HEK293T (cell line): Measurements from ENCODE around the gene ASB18.

ENCODE experiments used
- CTCF ChIA-PET: fragments of 350-600 bp; formaldehyde crosslinking; extraction: SDS; loops from one replicate; lab custom pipeline; 2021; ENCODE audit warnings: antibody characterized with exemption, inconsistent platforms; lab: Yijun Ruan, JAX
- POLR2A ChIA-PET: fragments of 350-600 bp; formaldehyde crosslinking; extraction: SDS; loops from one replicate; lab custom pipeline; 2020; ENCODE audit warnings: antibody characterized with exemption, inconsistent platforms; lab: Yijun Ruan, JAX
- DNase-seq: peaks from one replicate; pipeline ENCODE4 v3.0.0; 2012; ENCODE audit warnings: mixed read lengths; ENCODE audit errors: extremely low spot score
- ARNT ChIP-seq: fragments of 450-650 bp; IDR thresholded peaks from 2 replicates; pipeline ENCODE4 v1.6.1; 2017; ENCODE audit warnings: mild to moderate bottlenecking
- BHLHE40 ChIP-seq: fragments of 450-650 bp; IDR thresholded peaks from 2 replicates; pipeline ENCODE4 v1.6.1; 2016; ENCODE audit warnings: mild to moderate bottlenecking, moderate library complexity, borderline replicate concordance
- CTBP1 ChIP-seq: fragments of 450-650 bp; IDR thresholded peaks from 2 replicates; pipeline ENCODE4 v1.6.1; 2016; ENCODE audit warnings: borderline replicate concordance
- ELF4 ChIP-seq: fragments of 450-650 bp; IDR thresholded peaks from 2 replicates; pipeline ENCODE4 v1.6.1; 2017; ENCODE audit warnings: antibody characterized with exemption
- FOXA1 ChIP-seq: fragments of 450-650 bp; IDR thresholded peaks from 2 replicates; pipeline ENCODE4 v1.6.1; 2016; ENCODE audit warnings: mild to moderate bottlenecking
- FOXK2 ChIP-seq: fragments of 450-650 bp; IDR thresholded peaks from 2 replicates; pipeline ENCODE4 v1.6.1; 2016; ENCODE audit warnings: mild to moderate bottlenecking
- FOXM1 ChIP-seq: fragments of 450-650 bp; IDR thresholded peaks from 2 replicates; pipeline ENCODE4 v1.6.1; 2017; ENCODE audit warnings: mild to moderate bottlenecking, borderline replicate concordance
- HDGF ChIP-seq: fragments of 450-650 bp; IDR thresholded peaks from 2 replicates; pipeline ENCODE4 v1.6.1; 2017; ENCODE audit warnings: antibody characterized with exemption, borderline replicate concordance
- L3MBTL2 ChIP-seq: fragments of 450-650 bp; conservative IDR thresholded peaks from 2 replicates; pipeline ENCODE4 v1.6.1; 2016; ENCODE audit warnings: mild to moderate bottlenecking
- LEF1 ChIP-seq: fragments of 450-650 bp; IDR thresholded peaks from 2 replicates; pipeline ENCODE4 v1.6.1; 2017; ENCODE audit warnings: mild to moderate bottlenecking, borderline replicate concordance
- NFRKB ChIP-seq: fragments of 450-650 bp; IDR thresholded peaks from 2 replicates; pipeline ENCODE4 v1.6.1; 2016; ENCODE audit warnings: mild to moderate bottlenecking, moderate library complexity
- SP1 ChIP-seq: fragments of 450-650 bp; IDR thresholded peaks from 2 replicates; pipeline ENCODE4 v1.6.1; 2017
- SUZ12 ChIP-seq: fragments of 450-650 bp; IDR thresholded peaks from 2 replicates; pipeline ENCODE4 v1.6.1; 2016; ENCODE audit warnings: mild to moderate bottlenecking
- TARDBP ChIP-seq: fragments of 450-650 bp; IDR thresholded peaks from 2 replicates; pipeline ENCODE4 v1.6.1; 2016
- ZNF384 ChIP-seq: fragments of 450-650 bp; IDR thresholded peaks from 2 replicates; pipeline ENCODE4 v1.6.1; 2016
- TF ChIP-seq, protein P1 (sequence below): fragments of 450-650 bp; IDR thresholded peaks from 2 replicates; pipeline ENCODE4 v1.6.1; 2016

The ASB18 gene

GRCh38 chr2:236306825-236307540 lies 42.8 kb upstream of the ASB18 start:
- DNase-seq: no peak
- POLR2A ChIA-PET: no interaction called here
- TF ChIP-seq CTBP1 (no peak), FOXK2 (no peak)
- CTCF ChIA-PET: no interaction called here

GRCh38 chr2:236305964-236306605 lies 41.9 kb upstream of the ASB18 start:
- ChIA-PET CTCF (no interaction called here), POLR2A (no interaction called here)

GRCh38 chr2:236305531-236305930 lies 41.3 kb upstream of the ASB18 start:
- CTCF ChIA-PET: no interaction called here
- DNase-seq: no peak
- POLR2A ChIA-PET: no interaction called here
- TF ChIP-seq, protein P1, sequence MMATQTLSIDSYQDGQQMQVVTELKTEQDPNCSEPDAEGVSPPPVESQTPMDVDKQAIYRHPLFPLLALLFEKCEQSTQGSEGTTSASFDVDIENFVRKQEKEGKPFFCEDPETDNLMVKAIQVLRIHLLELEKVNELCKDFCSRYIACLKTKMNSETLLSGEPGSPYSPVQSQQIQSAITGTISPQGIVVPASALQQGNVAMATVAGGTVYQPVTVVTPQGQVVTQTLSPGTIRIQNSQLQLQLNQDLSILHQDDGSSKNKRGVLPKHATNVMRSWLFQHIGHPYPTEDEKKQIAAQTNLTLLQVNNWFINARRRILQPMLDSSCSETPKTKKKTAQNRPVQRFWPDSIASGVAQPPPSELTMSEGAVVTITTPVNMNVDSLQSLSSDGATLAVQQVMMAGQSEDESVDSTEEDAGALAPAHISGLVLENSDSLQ: no peak
- TF ChIP-seq FOXM1 (no peak), ZNF384 (no peak), BHLHE40 (no peak), FOXK2 (no peak), NFRKB (no peak), FOXA1 (no peak), SUZ12 (no peak), TARDBP (no peak), ELF4 (no peak), SP1 (no peak), ARNT (no peak), HDGF (no peak), LEF1 (no peak), CTBP1 (no peak), L3MBTL2 (no peak)

More at GRCh38 chr2:236305964-236306605, 41.9 kb upstream of the ASB18 start:
- TF ChIP-seq FOXM1: no peak
- no peak for TF ChIP-seq SP1
- no peak for TF ChIP-seq TARDBP
- TF ChIP-seq ZNF384: no peak
- no peak for TF ChIP-seq NFRKB
- no peak for DNase-seq

DNA sequence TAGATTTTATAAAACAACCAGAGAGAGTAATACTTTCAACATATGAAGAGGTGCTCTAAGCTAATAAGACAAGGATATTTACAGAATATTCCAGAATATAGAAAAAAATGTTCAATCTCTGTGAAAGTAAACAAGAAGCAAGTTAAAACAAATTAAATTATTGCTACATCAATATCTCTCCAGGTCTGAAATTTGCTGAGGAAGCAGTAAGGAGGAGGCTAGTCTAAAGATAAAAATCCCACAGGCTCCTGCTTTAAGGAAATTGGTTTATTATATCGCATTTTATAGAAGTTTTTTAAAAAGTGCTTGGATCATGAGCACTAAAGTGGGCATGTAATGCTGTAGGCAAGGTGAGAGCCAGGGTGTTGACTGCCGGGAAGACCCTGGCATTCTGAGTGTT lies 39.7 kb upstream of the ASB18 start:
- CTCF ChIA-PET: no interaction called here
- POLR2A ChIA-PET: no interaction called here
- TF ChIP-seq FOXA1: no peak
- TF ChIP-seq ARNT: no peak
- no peak for TF ChIP-seq HDGF
- no peak for TF ChIP-seq SP1
- no peak for TF ChIP-seq CTBP1
- no peak for TF ChIP-seq ELF4
- TF ChIP-seq FOXK2: no peak
- TF ChIP-seq BHLHE40: no peak
- no peak for TF ChIP-seq SUZ12
- no peak for TF ChIP-seq FOXM1
- no peak for TF ChIP-seq ZNF384
- TF ChIP-seq NFRKB: no peak
- no peak for TF ChIP-seq LEF1
- no peak for TF ChIP-seq TARDBP
- no peak for TF ChIP-seq L3MBTL2
- TF ChIP-seq, protein P1: no peak
- no peak for DNase-seq

GRCh38 chr2:236302555-236302954 lies 38.3 kb upstream of the ASB18 start:
- POLR2A ChIA-PET: no interaction called here

More at GRCh38 chr2:236302555-236302954, 38.3 kb upstream of the ASB18 start:
- CTCF ChIA-PET: no interaction called here
- TF ChIP-seq FOXA1 (no peak), FOXK2 (no peak), TARDBP (no peak), LEF1 (no peak), ELF4 (no peak), CTBP1 (no peak), SUZ12 (no peak), FOXM1 (no peak), ZNF384 (no peak), L3MBTL2 (no peak), BHLHE40 (no peak)
- TF ChIP-seq, protein P1: no peak
- no peak for DNase-seq
